ENCODE data around the gene LENG9. TPM values are rescaled to one million over a fixed set of nuclear protein-coding genes. Genes with fewer than 3 reads are reported as not detected.
"Not testable (repeated sequence)": the region's sequence is repeated elsewhere in the genome, so short reads cannot be mapped to it uniquely, and the experiment has no call there.

Gene LENG9
- total and polyA plus RNA-seq, 5 donors from 2014 or later: 0.21 to 3.9 (median 0.53) TPM; not detected in 1

DNA sequence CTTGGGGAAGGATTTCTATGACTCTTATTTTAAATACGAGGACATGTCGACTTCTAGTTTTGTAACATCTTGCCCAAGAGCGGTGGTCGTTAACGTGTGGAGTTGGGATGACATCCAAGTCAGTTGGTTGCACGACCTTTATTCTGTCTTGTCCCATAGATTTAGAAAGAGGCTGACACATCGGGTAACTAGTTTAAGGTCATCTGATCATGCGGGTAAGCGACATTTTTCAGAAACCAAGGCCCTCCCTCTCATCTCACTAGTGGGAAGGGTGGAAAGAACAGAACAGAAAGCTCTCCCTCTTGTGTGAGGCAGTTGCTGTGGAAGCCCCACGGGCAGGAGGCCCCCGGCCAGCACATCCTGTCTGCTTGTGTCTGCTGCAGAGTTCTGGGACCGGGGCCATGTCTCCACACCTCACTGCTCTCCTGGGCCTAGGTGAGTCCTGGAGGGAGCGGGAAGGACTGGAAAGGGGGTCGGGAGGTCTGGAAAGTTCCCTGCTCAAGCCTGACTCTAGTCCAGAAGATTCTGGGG is 39.0 kb upstream of the LENG9 start, which contains the start of gene LAIR2:
TSS of gene LAIR2 (plus strand) at position 314 of the 531 bp plus-strand sequence. CDS start at position 402, 88 bp downstream.
- Histone ChIP-seq H3K9me3 (ENCODE audit: control insufficient read depth in 2 of 2, low read length in 2 of 2) (no peaks in the 10 kb centered on the region), H3K36me3 (ENCODE audit: control insufficient read depth, insufficient read depth, low read length) (no peaks in the 10 kb centered on the region), H3K4me1 (ENCODE audit: control insufficient read depth, insufficient read depth, low read length, poor library complexity, severe bottlenecking) (peaks cover 33% of the 10 kb centered on the region), H3K27me3 (ENCODE audit: control insufficient read depth, insufficient read depth, low read length) (no peaks in the 10 kb centered on the region), H3K4me3 (ENCODE audit: low read depth, low read length) (peak within 1 kb of the TSS; percentile 41), H3K27ac (ENCODE audit: insufficient read depth, low read length, poor library complexity, severe bottlenecking) (no peak within 1 kb of the TSS)
- peak; percentile 37 to 40 for ATAC-seq (ENCODE audit: low read depth in 2 of 2)
- DNase-seq: peak in 2 of 3 donors; percentile 20 to 45
- Mint-ChIP-seq H3K27me3 (peaks cover 8% of the 10 kb centered on the region), H3K4me3 (peak within 1 kb of the TSS; percentile 82 to 89 (median 85)), H3K27ac (peak within 1 kb of the TSS; percentile 21 to 89 (median 61)), H3K36me3 (peaks cover 4% of the 10 kb centered on the region), H3K9me3 (no peaks in the 10 kb centered on the region), H3K4me1 (peaks cover 14 to 68% (median 27%) of the 10 kb centered on the region in 4 donors)

DNA sequence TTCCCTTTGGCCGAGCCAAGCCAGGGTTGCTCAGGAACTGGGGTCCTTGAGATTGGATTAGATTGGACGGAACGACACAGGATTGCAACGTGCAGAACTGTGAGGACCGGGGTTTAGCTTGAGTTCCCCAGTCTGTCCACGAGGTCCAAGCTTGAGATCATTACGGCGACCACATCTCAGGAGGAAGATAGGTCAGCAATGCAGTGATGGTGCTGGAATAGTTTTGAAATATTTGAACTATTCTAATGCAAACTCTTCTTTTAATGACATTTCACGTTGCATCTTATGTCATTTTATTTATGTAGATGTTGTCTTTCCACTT is 34.8 kb upstream of the LENG9 start:
- DNase-seq; H3K9me3 ChIP-seq (ENCODE audit: control insufficient read depth in 2 of 2, low read length in 2 of 2); H3K27ac ChIP-seq (ENCODE audit: insufficient read depth, low read length, poor library complexity, severe bottlenecking); H3K9me3 Mint-ChIP-seq; H3K27me3 ChIP-seq (ENCODE audit: control insufficient read depth, insufficient read depth, low read length); H3K36me3 Mint-ChIP-seq; H3K27ac Mint-ChIP-seq; ATAC-seq (ENCODE audit: low read depth in 2 of 2); H3K36me3 ChIP-seq (ENCODE audit: control insufficient read depth, insufficient read depth, low read length): not testable (repeated sequence)
- peaks cover 11% of the 10 kb centered on the region for H3K4me1 ChIP-seq (ENCODE audit: control insufficient read depth, insufficient read depth, low read length, poor library complexity, severe bottlenecking)
- H3K4me3 ChIP-seq (ENCODE audit: low read depth, low read length): peak overlapping the region; percentile 24
- H3K4me1 Mint-ChIP-seq: peaks cover 11 to 47% (median 20%) of the 10 kb centered on the region in 4 donors
- peaks cover 26% of the 10 kb centered on the region for H3K27me3 Mint-ChIP-seq
- H3K4me3 Mint-ChIP-seq: peak overlapping the region in 1 of 4 donors; percentile 68

DNA sequence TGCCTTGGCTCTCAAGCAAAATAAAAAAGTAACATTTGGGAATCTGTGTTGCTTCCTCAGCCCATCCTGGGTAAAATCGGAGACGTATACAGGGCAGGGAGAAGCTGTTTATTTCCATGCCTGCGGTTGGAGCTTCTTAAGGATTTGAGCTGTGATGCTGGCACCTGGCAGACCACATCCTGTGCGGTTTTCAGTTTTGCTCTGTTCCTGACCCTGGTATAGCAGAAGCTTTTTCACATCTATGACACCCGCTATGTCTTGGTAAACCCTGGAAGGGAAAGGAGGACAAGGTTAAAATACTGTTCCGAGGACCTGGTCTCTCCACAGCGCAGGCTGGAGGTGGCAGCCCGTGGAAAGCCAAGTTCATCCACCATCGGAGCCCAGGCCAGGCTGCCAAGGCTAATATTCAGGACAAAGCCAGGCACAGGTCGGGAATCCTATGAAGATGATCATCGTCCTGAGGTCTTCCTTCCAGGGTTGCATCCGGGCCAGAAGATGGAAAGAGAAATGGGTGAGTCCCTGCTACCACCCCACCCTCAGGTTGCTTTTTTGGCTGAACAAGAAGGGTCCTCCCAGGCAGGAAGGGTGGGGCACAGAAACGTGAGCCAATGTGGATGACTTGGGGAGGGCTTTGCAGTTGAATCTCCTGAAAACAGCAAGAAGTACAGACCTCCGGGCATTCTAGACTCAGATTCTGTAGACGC is 34.3 kb upstream of the LENG9 start:
- Mint-ChIP-seq H3K4me3 (peak overlapping the region; percentile 4 to 68 (median 42)), H3K4me1 (peaks cover 11 to 42% (median 20%) of the 10 kb centered on the region in 4 donors), H3K27me3 (peaks cover 26% of the 10 kb centered on the region), H3K27ac (peak overlapping the region in 2 of 3 donors; percentile 62 to 75)
- H3K36me3 Mint-ChIP-seq; H3K9me3 Mint-ChIP-seq; H3K27ac ChIP-seq (ENCODE audit: insufficient read depth, low read length, poor library complexity, severe bottlenecking); H3K27me3 ChIP-seq (ENCODE audit: control insufficient read depth, insufficient read depth, low read length); H3K36me3 ChIP-seq (ENCODE audit: control insufficient read depth, insufficient read depth, low read length); H3K9me3 ChIP-seq (ENCODE audit: control insufficient read depth in 2 of 2, low read length in 2 of 2): not testable (repeated sequence)
- Histone ChIP-seq H3K4me3 (ENCODE audit: low read depth, low read length) (peak overlapping the region; percentile 54), H3K4me1 (ENCODE audit: control insufficient read depth, insufficient read depth, low read length, poor library complexity, severe bottlenecking) (peaks cover 10% of the 10 kb centered on the region)
- ATAC-seq (ENCODE audit: low read depth in 2 of 2) (peak; percentile 44 to 61), DNase-seq (peak in 1 of 3 donors; percentile 54)

DNA sequence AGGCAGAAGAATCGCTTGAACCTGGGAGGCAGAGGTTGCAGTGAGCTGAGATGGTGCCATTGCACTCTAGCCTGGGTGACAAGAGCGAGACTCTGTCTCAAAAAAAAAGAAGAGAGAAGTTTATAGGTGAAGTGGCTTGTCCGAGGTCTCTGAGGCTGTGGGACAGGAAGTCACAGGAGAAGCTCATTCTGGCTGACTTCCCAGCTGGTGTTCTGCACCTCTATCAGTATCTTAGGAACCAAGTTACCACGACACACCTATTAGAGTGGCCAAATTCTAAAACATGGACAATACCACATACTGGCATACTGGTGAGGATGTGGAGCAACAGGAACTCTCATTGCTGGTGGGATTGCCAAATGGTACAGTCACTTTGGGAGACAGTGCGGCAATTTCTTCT is 31.7 kb upstream of the LENG9 start:
- not testable (repeated sequence) for H3K36me3 Mint-ChIP-seq; H3K27ac Mint-ChIP-seq; H3K4me3 Mint-ChIP-seq; H3K27ac ChIP-seq (ENCODE audit: insufficient read depth, low read length, poor library complexity, severe bottlenecking); ATAC-seq (ENCODE audit: low read depth in 2 of 2); H3K4me1 ChIP-seq (ENCODE audit: control insufficient read depth, insufficient read depth, low read length, poor library complexity, severe bottlenecking); H3K9me3 Mint-ChIP-seq; H3K9me3 ChIP-seq (ENCODE audit: control insufficient read depth in 2 of 2, low read length in 2 of 2); H3K4me3 ChIP-seq (ENCODE audit: low read depth, low read length); DNase-seq; H3K36me3 ChIP-seq (ENCODE audit: control insufficient read depth, insufficient read depth, low read length); H3K27me3 ChIP-seq (ENCODE audit: control insufficient read depth, insufficient read depth, low read length)
- Mint-ChIP-seq H3K27me3 (peaks cover 29% of the 10 kb centered on the region), H3K4me1 (peaks cover 7 to 31% (median 14%) of the 10 kb centered on the region in 4 donors)

DNA sequence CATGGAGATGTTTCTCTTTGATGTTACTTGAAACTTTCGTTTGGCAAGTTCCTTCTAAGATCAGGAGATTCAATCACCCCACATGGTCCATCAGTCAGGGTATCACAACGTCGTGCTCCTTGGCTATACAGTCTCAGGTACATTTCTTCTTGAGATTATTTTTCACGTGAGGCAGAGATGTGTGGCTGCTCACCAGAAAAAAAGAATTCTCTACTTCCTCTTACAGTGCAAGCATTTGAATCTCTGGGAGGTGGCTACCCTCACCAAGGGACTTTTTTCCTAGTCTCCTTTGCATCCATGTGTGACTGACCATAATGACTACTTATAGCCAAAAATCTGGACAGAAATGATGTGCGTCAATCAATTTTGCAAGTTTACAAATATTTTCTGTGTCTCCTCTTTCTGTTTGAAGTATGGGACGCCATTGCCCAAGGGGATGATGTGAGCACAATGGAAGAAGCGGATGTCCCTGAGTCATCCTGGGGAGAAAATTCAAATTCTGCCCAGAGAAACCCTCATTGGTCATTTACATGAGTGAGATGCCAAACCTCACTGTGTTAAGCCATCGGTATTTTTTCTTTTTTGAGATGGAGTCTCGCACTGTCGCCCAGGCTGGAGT is 30.5 kb upstream of the LENG9 start:
- no peak for DNase-seq
- no peak overlapping the region for H3K27ac ChIP-seq (ENCODE audit: insufficient read depth, low read length, poor library complexity, severe bottlenecking)
- Mint-ChIP-seq H3K27me3 (peaks cover 33% of the 10 kb centered on the region), H3K4me3 (no peak overlapping the region), H3K9me3 (no peaks in the 10 kb centered on the region), H3K4me1 (peaks cover 7 to 28% (median 14%) of the 10 kb centered on the region in 4 donors), H3K27ac (no peak overlapping the region), H3K36me3 (no peaks in the 10 kb centered on the region)
- H3K4me3 ChIP-seq (ENCODE audit: low read depth, low read length): no peak overlapping the region
- H3K36me3 ChIP-seq (ENCODE audit: control insufficient read depth, insufficient read depth, low read length): no peaks in the 10 kb centered on the region
- peaks cover 3% of the 10 kb centered on the region for H3K27me3 ChIP-seq (ENCODE audit: control insufficient read depth, insufficient read depth, low read length)
- no peak for ATAC-seq (ENCODE audit: low read depth in 2 of 2)
- no peaks in the 10 kb centered on the region for H3K9me3 ChIP-seq (ENCODE audit: control insufficient read depth in 2 of 2, low read length in 2 of 2)
- H3K4me1 ChIP-seq (ENCODE audit: control insufficient read depth, insufficient read depth, low read length, poor library complexity, severe bottlenecking): peaks cover 4% of the 10 kb centered on the region

DNA sequence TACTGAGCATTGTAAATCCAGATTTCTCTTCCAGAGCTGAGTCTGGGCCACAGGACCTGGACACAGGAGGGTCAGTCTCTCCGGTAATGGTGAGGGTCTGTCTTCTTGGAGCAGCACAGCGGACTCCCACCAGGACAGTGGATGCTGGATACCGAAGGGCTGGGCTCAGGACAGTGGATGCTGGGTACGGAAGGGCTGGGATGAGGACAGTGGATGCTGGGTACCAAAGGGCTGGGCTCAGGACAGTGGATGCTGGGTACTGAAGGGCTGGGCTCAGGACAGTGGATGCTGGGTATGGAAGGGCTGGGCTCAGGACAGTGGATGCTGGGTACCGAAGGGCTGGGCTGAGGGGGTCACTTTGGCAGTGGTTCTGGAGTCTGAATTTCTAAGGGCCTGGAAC is 29.5 kb upstream of the LENG9 start:
- H3K4me3 ChIP-seq (ENCODE audit: low read depth, low read length); H3K36me3 Mint-ChIP-seq; H3K9me3 Mint-ChIP-seq; H3K4me1 ChIP-seq (ENCODE audit: control insufficient read depth, insufficient read depth, low read length, poor library complexity, severe bottlenecking); H3K36me3 ChIP-seq (ENCODE audit: control insufficient read depth, insufficient read depth, low read length); DNase-seq; H3K27ac Mint-ChIP-seq; H3K9me3 ChIP-seq (ENCODE audit: control insufficient read depth in 2 of 2, low read length in 2 of 2); ATAC-seq (ENCODE audit: low read depth in 2 of 2); H3K27ac ChIP-seq (ENCODE audit: insufficient read depth, low read length, poor library complexity, severe bottlenecking); H3K4me3 Mint-ChIP-seq; H3K27me3 ChIP-seq (ENCODE audit: control insufficient read depth, insufficient read depth, low read length): not testable (repeated sequence)
- Mint-ChIP-seq H3K27me3 (peaks cover 34% of the 10 kb centered on the region), H3K4me1 (peaks cover 7 to 18% (median 13%) of the 10 kb centered on the region in 4 donors)

DNA sequence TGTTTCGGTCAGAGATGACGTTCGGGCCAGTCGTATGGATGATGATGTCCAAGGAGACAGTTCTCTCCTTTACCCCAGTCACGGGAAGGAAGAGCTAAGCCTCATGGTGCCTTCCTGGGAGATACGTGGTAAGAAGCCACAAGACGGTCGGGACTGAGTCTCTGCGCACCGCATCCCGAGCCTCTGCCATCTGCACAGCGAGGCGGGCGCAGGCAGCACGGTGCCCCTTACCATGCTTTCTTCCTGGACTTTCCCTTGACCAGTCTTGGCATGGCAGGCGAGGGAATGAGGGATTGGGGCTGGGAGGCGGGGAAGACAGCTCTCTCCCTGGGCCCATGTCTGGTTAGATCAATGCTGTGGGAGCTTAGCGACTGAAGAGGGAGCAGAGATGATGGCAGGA is 29.0 kb upstream of the LENG9 start:
- no peaks in the 10 kb centered on the region for H3K36me3 ChIP-seq (ENCODE audit: control insufficient read depth, insufficient read depth, low read length)
- H3K27me3 ChIP-seq (ENCODE audit: control insufficient read depth, insufficient read depth, low read length): peaks cover 3% of the 10 kb centered on the region
- no peak overlapping the region for H3K27ac ChIP-seq (ENCODE audit: insufficient read depth, low read length, poor library complexity, severe bottlenecking)
- H3K4me1 ChIP-seq (ENCODE audit: control insufficient read depth, insufficient read depth, low read length, poor library complexity, severe bottlenecking): peaks cover under 1% of the 10 kb centered on the region
- peaks cover 29% of the 10 kb centered on the region for H3K27me3 Mint-ChIP-seq
- H3K36me3 Mint-ChIP-seq: no peaks in the 10 kb centered on the region
- peaks cover 5 to 13% (median 9%) of the 10 kb centered on the region in 4 donors for H3K4me1 Mint-ChIP-seq
- DNase-seq: no peak
- ATAC-seq (ENCODE audit: low read depth in 2 of 2): no peak
- H3K9me3 ChIP-seq (ENCODE audit: control insufficient read depth in 2 of 2, low read length in 2 of 2): no peaks in the 10 kb centered on the region
- no peak overlapping the region for H3K4me3 ChIP-seq (ENCODE audit: low read depth, low read length)
- H3K4me3 Mint-ChIP-seq: no peak overlapping the region
- H3K9me3 Mint-ChIP-seq: no peaks in the 10 kb centered on the region
- H3K27ac Mint-ChIP-seq: no peak overlapping the region

Data from CD4-positive, CD25-positive, alpha-beta regulatory T cell (primary cell).